ENCODE measurements around the gene RAB1A. TPM values are rescaled to one million over a fixed set of nuclear protein-coding genes. Genes with fewer than 3 reads are reported as not detected.

The RAB1A gene
- total RNA-seq, 1 experiment from 2014 or later, result 229 TPM

DNA sequence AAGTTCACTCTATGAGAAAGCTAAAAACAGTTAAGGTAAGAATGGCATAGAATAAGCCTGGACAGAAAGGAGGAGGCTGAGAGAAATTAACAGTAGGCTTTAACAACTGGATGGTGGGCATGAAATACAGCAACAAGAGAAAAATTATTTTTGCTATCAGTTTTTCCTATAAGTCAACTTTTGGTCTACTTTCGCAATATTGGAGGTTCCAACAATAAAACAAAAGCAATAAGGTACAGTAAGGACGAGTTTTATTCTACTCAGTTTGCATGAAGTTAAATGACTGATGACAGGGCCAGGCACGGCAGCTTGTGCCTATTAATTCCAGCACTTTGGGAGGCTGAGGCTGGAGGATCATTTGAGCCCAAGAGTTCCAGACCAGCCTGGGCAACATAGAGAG lies 17.3 kb downstream of the RAB1A start:
- no peak for DNase-seq (ENCODE audit: low read depth, low spot score)
- in situ Hi-C loops (cut with HindIII; ENCODE audit: low pct_unique_long_range_greater_than_20kb, low sequenced_read_pairs), result no loop called here

DNA sequence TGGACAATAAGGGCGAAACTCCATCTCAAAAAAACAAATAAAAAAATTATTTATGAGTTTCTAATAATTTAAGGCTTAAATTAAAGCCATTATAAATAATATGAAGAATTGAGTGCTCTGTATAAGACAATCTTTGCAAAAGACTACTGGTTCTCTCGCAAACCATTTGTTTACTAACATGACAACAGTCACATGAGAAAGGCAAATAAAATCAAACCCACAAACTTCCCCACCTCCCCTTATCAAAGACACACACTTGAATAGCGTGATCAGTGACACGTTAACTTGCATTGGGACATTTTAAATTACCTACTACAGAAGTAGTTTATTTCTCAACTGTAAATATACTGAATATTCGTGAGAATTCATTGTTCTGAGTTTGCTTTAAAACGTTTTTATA lies 21.1 kb downstream of the RAB1A start:
- DNase-seq (ENCODE audit: low read depth, low spot score), result no peak
- in situ Hi-C loops (cut with HindIII; ENCODE audit: low pct_unique_long_range_greater_than_20kb, low sequenced_read_pairs), result no loop called here

DNA sequence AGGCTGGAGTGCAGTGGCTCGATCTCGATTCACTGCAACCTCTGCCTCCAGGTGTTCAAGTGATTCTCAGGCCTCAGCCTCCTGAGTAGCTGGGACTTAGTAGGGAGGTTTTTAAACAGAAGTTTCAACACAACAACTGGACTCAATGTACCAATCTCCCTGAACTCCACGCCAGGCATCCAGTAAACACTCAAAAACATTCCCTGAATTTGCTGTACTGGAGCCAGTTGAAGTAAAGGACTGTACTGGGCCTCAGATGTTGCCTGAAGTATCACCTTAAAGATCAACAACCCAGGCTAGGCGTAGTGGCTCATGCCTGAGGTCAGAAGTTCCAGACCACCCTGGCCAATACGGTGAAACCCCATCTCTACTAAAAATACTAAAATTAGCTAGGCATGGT lies 22.4 kb downstream of the RAB1A start:
- DNase-seq (ENCODE audit: low read depth, low spot score), result no peak
- in situ Hi-C loops (cut with HindIII; ENCODE audit: low pct_unique_long_range_greater_than_20kb, low sequenced_read_pairs), result no loop called here

GRCh38 chr2:65103013-65103715 lies 26.7 kb downstream of the RAB1A start:
- DNase-seq (ENCODE audit: low read depth, low spot score), result no peak

GRCh38 chr2:65101071-65101470 lies 28.8 kb downstream of the RAB1A start:
- no peak for DNase-seq (ENCODE audit: low read depth, low spot score)
- in situ Hi-C loops (cut with HindIII; ENCODE audit: low pct_unique_long_range_greater_than_20kb, low sequenced_read_pairs), result no loop called here

More at GRCh38 chr2:65103013-65103715, 26.7 kb downstream of the RAB1A start:
- in situ Hi-C loops (cut with HindIII; ENCODE audit: low pct_unique_long_range_greater_than_20kb, low sequenced_read_pairs), result no loop called here

GRCh38 chr2:65098741-65099140 lies 31.2 kb downstream of the RAB1A start:
- DNase-seq (ENCODE audit: low read depth, low spot score), result no peak
- in situ Hi-C loops (cut with HindIII; ENCODE audit: low pct_unique_long_range_greater_than_20kb, low sequenced_read_pairs), result no loop called here

- in situ Hi-C loops (cut with HindIII; ENCODE audit: low pct_unique_long_range_greater_than_20kb, low sequenced_read_pairs), result no loop called here
These were observed 32.1 kb downstream of the RAB1A start for GRCh38 chr2:65097844-65098243.

DNA sequence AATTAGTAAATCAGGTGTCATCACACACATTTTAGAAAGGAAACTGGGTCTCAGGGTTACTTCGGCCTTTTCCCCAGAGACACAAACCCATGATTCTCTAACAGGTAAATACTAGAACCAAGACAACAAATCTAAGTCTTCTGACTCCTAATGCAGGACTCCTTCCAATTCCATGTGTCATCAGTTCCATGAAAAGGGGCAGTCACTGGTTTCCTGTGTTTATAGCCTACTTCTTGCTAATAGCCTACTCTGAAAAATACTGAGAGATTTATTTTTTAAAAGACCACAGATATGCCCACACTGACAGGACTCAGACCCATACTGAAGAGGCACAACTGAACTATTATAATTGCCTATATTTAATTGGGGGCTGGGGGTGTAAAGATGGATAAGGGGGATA lies 33.0 kb downstream of the RAB1A start:
- in situ Hi-C loops (cut with HindIII; ENCODE audit: low pct_unique_long_range_greater_than_20kb, low sequenced_read_pairs), result no loop called here
- DNase-seq (ENCODE audit: low read depth, low spot score), result no peak

More at GRCh38 chr2:65097844-65098243, 32.1 kb downstream of the RAB1A start:
- no peak for DNase-seq (ENCODE audit: low read depth, low spot score)

GRCh38 chr2:65093211-65093610 lies 36.7 kb downstream of the RAB1A start:
- in situ Hi-C loops (cut with HindIII; ENCODE audit: low pct_unique_long_range_greater_than_20kb, low sequenced_read_pairs), result no loop called here
- DNase-seq (ENCODE audit: low read depth, low spot score), result no peak

DNA sequence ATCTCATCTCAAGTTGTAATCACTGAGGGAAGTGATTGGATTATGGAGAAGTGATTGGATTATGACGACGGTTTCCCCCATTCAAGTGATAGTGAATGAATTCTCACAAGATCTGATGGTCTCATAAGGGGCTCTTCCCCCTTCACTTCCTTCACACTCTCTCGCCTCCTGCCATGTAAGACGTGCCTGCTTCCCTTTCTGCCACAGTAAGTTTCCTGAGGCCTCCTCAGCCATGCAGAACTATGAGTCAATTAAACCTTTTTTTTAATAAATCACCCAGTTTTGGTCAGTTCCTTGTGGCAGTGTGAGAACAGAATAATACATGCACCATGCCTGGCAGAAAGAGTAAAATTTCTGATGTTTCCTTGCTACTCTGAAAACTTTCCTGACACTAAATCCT lies 37.1 kb downstream of the RAB1A start:
- DNase-seq (ENCODE audit: low read depth, low spot score), result no peak
- in situ Hi-C loops (cut with HindIII; ENCODE audit: low pct_unique_long_range_greater_than_20kb, low sequenced_read_pairs), result no loop called here

DNA sequence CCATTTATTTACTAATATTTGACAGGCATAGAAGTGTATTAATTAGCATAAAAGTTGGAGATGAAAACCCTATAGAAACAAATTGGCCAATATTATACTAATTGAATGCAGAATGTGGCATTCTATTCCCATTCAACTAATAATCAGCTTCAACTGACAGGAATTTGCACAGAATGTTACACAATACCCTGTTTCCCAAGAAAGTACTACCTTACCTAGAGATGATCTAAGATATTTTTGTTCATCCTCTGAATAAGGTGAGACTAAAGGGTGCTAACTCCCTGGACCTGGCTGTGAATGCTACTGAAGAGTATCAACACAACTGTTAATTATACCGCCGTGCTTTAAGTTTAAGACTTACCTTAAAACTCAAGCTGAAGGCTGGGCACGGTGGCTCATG lies 44.8 kb downstream of the RAB1A start:
- in situ Hi-C loops (cut with HindIII; ENCODE audit: low pct_unique_long_range_greater_than_20kb, low sequenced_read_pairs), result no loop called here
- DNase-seq (ENCODE audit: low read depth, low spot score), result no peak

DNA sequence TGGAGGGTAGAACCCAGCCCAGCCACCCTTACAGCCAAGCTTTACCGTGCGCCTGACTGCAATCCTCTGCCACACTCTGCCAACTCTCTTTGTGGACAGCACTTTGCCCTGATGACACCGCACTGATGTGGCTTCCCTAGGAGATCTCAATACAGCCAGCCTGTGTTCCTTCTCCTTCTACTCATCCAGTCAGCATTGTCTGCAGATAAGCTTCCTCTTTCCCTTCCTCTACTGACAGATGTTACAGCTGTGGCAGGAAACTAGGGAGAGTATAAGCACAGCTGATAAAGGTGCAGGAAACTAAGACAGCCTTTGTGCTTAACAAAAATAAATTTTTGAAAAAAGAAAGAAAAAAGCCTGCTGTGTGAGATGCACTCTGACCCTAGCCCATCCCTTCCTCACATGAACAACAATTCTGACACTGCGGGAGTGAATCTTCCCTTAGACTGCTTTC lies 48.6 kb downstream of the RAB1A start:
- no peak for DNase-seq (ENCODE audit: low read depth, low spot score)
- in situ Hi-C loops (cut with HindIII; ENCODE audit: low pct_unique_long_range_greater_than_20kb, low sequenced_read_pairs), result no loop called here

DNA sequence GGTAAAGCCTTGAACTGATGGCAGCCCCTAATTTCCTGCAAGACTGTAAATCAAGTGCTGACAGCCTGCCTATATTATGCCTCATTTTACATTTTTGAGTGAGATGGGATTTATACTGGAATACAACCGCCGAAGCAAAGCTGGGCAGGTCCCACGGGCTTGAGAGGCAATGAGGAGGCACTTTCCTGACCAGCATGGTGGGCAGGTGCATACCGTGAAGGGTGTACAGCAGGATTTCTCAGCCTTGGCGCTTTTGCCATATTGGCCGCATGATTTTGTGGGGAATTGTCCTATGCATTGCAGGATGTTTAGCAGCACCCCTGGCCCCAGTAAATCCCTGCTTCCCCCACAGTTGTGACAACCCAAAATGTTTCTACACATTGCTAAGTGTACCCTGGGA lies 50.9 kb downstream of the RAB1A start:
- in situ Hi-C loops (cut with HindIII; ENCODE audit: low pct_unique_long_range_greater_than_20kb, low sequenced_read_pairs), result no loop called here
- no peak for DNase-seq (ENCODE audit: low read depth, low spot score)

GRCh38 chr2:65077898-65078297 lies 52.0 kb downstream of the RAB1A start:
- no peak for DNase-seq (ENCODE audit: low read depth, low spot score)
- in situ Hi-C loops (cut with HindIII; ENCODE audit: low pct_unique_long_range_greater_than_20kb, low sequenced_read_pairs), result no loop called here

DNA sequence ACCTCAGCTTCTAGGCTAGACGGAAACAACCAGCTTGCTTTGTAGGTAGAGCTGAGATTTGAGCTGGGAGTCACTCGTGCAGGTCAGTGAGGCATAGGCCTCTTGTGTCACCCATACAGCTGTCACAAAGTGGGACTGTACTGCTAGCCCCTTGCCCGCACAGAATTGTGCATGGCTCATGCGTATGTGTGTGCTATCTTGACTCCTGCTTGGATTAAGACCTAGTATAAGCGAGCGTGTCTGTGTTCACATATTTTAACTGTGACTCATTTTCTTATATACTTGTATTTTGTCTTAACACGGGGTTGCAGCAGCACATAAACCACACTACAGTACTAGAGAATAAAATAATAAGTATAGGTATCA lies 53.6 kb downstream of the RAB1A start:
- DNase-seq (ENCODE audit: low read depth, low spot score), result no peak

GRCh38 chr2:65075605-65076344 lies 54.1 kb downstream of the RAB1A start:
- in situ Hi-C loops (cut with HindIII; ENCODE audit: low pct_unique_long_range_greater_than_20kb, low sequenced_read_pairs), result no loop called here

More for the DNA sequence above, 53.6 kb downstream of the RAB1A start:
- in situ Hi-C loops (cut with HindIII; ENCODE audit: low pct_unique_long_range_greater_than_20kb, low sequenced_read_pairs), result no loop called here

GRCh38 chr2:65075176-65075575 lies 54.7 kb downstream of the RAB1A start:
- no peak for DNase-seq (ENCODE audit: low read depth, low spot score)
- in situ Hi-C loops (cut with HindIII; ENCODE audit: low pct_unique_long_range_greater_than_20kb, low sequenced_read_pairs), result no loop called here

More at GRCh38 chr2:65075605-65076344, 54.1 kb downstream of the RAB1A start:
- no peak for DNase-seq (ENCODE audit: low read depth, low spot score)

DNA sequence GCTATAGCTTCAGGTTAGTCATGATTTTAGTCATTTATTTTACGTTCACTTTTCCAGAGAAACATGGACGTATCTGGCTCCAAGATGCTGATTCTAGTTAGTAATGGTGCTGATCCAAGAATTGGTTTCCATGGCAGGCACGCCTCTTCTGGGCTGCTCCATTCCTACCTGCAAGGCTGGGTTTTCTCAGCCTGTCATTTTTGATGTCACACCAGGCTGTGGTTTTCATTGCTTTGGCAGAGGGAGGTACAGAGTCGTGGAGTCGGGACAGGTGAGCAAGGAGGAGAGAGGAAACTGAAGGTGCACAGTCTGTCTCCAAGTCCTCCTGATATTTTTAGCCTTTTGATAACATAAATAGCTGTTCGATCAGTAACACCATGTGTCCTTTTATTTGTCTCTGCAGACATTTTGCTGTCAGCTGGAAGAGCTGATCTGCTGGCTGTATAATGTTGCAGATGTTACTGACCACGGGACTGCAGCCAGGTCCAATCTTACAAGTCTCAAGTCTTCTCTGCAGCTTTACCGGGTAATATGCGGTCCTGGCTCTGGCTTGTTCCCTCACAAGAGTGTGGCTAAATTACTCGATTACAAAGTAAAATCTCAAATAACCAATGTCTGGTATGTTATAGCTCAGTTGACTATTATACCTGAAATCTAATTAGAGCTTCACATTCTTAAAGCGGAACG lies 55.9 kb downstream of the RAB1A start:
- no peak for DNase-seq (ENCODE audit: low read depth, low spot score)
- in situ Hi-C loops (cut with HindIII; ENCODE audit: low pct_unique_long_range_greater_than_20kb, low sequenced_read_pairs), result no loop called here

Data from SK-MEL-5 (cell line).